K562 (cell line): Measurements from ENCODE around the gene ACACB.

Source experiments
- CTCF ChIP-seq, 3 experiments: IDR thresholded peaks in 2 of 3; conservative IDR thresholded peaks in 1 of 3; 2 replicates each; pipeline ENCODE4 v1.5.1; 2011 to 2012; ENCODE audit warnings: low read length in 3 of 3, mild to moderate bottlenecking in 3 of 3, control low read depth in 2 of 3, improper control_type of control experiment in 1 of 3, inconsistent platforms in 1 of 3, low read depth in 1 of 3, mixed read lengths in 1 of 3, moderate library complexity in 1 of 3; ENCODE audit not compliant: insufficient read depth in 2 of 3
- ELF1 ChIP-seq: fragments of 200-800 bp; sonication (Bioruptor generic); IDR thresholded peaks from 2 replicates; pipeline ENCODE4 v1.6.1; 2016; ENCODE audit warnings: missing genetic modification characterization, missing compliant biosample characterization
- TGIF2 ChIP-seq: sonication (generic); formaldehyde crosslinking; IDR thresholded peaks from 2 replicates; pipeline ENCODE4 v1.8.1; 2022; ENCODE audit warnings: mild to moderate bottlenecking, missing genetic modification reagents, moderate library complexity
- ZNF76 ChIP-seq: fragments of 250-450 bp; sonication (Bioruptor Pico); IDR thresholded peaks from 2 replicates; pipeline ENCODE4 v1.4.0; 2020; ENCODE audit warnings: mild to moderate bottlenecking, moderate library complexity, borderline replicate concordance
- ZNF778 ChIP-seq: fragments of 450-650 bp; formaldehyde crosslinking; IDR thresholded peaks from 2 replicates; pipeline ENCODE4 v1.4.0; 2020; ENCODE audit warnings: mild to moderate bottlenecking, moderate library complexity
- TF ChIP-seq, protein P1 (sequence below): IDR thresholded peaks from 2 replicates; pipeline ENCODE4 v1.6.1; 2011; ENCODE audit not compliant: insufficient read length; ENCODE audit errors: extremely low read depth

DNA sequence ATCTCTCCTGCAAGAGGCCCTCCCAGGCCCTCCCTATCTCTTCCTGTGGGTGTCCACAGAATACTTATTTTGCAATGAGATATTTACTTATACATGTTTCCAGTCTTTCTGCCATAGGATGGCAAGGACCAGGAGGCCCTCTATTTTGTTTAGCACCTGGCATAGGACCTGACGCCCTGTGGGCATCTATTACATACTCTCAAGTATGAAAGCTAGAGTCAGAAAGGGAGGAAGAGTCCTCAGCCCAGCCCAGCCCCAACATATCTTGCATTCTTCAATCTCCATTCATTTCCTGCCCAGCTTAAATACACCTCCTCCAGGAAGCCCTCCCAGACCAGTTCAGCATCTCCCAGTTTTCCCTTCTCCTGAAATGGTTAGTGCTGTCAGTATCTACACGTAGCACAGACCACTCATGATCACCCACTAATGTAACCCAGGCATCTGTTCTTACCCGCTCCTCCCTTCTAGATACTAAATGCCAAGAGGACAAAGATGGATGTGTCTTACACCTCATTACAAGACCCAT is 185.3 kb downstream of the ACACB start:
- no peak for TF ChIP-seq ZNF778
- TF ChIP-seq CTCF (IDR thresholded peaks at IDR 0.05 in 2 of 3, conservative IDR thresholded peaks at IDR 0.05 in 1 of 3; ENCODE audit: insufficient read depth in 2 of 3, low read depth in 1 of 3, low read length in 3 of 3), result no peak
- no peak for TF ChIP-seq ELF1 (tag)
- TF ChIP-seq, protein P1, sequence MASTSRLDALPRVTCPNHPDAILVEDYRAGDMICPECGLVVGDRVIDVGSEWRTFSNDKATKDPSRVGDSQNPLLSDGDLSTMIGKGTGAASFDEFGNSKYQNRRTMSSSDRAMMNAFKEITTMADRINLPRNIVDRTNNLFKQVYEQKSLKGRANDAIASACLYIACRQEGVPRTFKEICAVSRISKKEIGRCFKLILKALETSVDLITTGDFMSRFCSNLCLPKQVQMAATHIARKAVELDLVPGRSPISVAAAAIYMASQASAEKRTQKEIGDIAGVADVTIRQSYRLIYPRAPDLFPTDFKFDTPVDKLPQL, result no peak
- TF ChIP-seq TGIF2 (CRISPR knock-in tag), result no peak
- TF ChIP-seq ZNF76 (CRISPR knock-in tag), result no peak
